HTERT RPE-1 (cell line): ENCODE results near the gene CRABP2.

Source experiments
- in situ Hi-C: fragments of 300-500 bp; cut with MboI; formaldehyde crosslinking; loops from 4 replicates; pipeline ENCODE4 v1.14.3; 2020; ENCODE audit warnings: low sequenced_read_pairs

Gene CRABP2

DNA sequence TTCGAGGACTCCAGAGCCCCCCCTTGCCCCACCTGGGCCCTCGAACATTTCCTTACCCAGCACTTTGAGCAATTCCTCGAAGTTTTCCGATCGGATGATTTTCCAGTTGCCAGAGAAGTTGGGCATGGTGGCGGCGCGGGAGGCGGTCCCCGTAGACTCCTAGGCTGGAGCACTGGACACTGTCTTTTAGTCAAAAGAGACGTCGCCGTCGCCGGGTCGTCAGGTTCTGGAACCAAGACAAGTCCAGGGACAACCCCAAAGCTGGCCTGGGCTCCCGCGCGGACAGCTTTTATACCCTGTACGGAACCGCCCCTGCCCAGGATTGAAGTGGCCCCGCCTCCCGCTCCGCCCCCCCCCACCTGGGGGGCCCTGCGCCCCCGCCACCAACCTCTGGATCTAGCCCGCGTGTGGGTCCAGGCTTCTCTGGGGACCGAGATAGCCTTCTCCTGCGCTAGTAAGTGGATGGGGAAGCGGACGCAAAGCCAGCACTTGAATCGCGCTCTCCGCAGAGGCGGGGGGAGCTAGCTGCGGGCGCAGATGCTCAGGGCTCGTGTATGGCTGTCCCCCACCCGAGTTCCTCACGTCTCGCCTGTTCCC lies at the start of gene CRABP2:
Gene CRABP2, minus strand, starts transcription at position 263 of the 597 bp plus-strand sequence. Its CDS starts 137 bp downstream, at position 126.
- in situ Hi-C loops: no loop called here

DNA sequence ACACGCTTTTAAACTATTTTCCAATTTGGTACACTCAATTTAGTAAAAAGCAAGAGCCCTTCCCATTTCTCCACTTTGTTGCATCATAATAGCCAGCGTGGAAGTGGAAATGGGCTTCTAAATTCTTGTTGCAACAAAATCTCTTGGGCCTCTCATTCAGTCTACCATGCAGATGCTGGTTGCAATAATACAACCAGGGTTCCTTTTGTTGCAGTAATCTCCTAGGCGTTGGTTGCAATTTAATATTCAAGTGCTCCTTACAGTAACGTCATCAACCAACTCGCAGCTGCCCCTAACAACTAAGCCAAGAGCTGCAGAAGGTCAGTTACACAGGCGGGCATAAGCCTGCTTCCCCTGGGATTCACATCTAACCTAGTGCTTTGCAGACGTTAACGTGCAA lies 48.8 kb upstream of the CRABP2 start:
- in situ Hi-C loops: no loop called here

DNA sequence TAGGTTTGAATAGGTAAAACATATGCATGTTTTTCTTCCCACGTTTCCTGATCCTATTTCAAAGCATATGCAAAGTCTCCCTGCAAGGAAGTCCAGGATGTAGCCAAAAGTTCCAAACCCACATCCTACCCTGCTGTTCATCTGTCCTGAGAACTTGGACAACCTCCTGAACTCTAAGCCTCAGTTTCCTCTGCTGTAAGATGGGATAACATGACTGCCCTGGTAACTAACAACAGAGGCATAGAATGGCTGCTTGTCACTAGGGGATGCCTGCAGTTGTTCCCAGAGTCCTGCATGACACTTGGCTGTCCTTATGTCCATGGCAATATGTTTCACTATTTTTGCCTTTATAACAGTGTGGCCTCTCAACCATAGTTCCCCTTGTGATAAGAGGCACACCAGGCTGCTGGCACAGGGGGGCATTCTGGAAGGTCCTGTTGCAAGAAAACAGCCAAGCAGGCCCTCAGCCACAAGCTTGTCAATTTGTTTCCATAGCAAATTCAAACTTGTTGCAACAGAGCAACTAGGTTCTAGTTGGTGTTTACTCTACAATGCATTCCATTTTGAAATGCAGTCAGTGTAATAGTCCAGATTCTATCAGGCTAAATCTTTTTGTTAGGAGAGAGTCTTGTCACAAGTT lies 47.6 kb upstream of the CRABP2 start:
- in situ Hi-C loops: no loop called here

DNA sequence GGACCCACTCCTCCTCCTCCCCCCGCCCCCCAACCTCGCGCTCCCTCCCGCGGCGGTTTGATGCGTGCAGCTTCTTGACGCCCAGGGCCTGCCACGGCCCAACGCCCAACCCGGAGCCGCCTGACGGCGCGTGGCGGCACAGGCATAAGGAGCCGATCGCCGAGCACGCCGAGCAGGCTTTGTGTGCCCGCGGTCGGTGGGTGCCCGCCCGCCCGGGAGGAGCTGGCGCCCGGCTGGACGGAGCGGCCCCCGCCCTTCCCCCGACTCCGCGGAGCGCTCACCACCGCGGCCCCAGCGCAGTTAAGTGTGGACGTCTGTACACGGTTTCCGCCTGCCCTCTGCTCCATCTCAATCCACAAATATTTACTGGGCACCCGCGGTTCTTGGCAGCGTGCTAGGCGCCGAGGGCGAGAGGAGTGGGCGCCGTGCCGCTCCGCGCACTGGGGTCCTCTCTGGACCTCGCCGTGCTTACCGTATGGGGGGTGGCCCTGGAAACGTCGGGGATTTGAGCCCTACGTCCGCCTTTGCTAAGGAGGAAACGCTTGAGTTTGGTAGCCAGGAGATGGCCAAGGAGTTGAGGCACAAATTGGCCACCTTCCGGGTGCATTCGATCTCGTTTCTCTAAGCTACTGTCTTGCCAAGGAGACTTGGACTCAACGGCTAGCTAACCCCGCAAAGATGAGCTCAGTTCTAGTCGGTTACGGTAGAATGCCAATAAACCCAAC lies 46.5 kb upstream of the CRABP2 start:
- in situ Hi-C loops: no loop called here

DNA sequence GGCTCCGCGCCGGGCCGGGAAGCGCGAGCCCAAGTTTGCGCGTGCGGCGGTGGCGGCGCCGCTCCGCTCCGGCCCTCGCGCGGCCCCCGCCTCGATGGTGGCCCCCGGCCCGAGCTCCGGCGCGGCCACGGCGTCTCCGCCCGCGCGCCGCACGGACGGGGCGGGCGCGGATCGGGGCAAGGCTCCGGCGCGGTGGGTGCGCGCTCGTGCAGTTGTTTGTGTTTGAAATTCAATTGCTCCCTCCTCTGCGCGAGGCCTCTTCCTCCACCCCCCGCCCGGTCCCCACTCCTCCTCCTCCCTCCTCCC lies 46.0 kb upstream of the CRABP2 start, which contains the start of gene HDGF:
Gene HDGF, minus strand, starts transcription at position 225 of the 306 bp plus-strand sequence. CDS start 246 bp downstream, outside the sequence.
- in situ Hi-C loops: no loop called here

DNA sequence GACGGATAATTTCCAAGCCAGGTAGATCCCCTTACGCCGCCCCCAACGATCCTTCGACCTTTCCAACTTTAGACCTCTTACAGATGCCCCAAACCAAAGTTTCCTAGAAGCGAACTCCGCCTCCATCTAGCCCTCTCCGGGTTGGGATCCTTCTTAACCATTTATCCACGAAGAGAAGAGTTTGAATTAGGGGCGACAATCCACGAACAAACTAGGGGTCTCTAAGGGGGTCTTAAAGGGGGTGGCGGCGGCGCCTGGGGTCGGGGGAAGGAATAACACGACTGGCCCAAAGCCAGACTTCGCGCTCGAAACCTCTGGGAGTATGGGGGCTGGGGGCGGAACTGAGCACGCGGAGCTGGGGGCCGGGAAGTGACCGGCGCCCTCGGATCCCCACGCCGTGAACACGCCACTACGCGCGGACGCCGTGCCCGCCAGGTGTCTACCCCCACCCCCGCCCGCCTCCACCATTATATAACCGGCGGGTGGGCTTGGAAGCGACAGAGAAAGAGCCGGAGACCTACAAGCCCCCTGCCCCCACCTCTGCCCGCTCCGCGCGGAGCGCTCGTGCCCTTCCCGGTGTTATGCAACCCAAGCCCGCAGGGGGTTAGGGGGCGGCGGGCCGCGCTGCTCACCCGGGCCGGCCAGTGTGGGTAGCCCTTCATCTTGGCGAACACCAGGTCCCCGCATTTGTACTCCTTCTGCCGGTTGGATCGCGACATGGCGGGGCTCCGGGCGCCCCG lies 45.5 kb upstream of the CRABP2 start:
- in situ Hi-C loops: no loop called here

DNA sequence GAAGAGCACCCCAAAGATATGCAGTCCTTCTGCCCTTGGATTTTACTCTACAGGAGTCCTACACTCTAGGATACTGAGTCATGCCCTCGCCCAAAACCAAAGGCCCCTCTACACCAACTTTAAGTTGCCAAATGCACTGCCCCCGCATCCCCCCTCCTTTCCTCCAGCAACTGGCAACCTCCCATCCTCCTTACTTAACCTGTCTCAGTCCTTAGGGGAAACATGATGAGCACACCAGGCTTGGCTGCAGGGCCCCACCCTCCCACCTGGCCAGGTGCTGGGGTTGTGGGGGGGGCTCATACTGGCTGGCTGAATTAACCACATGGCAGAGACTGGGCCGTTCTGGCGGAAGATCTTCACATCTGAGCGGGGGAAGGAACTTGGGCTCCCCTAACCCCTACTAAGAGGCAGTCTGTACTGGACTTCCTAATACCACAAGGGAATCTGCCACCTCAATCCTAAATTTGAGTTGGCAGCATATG lies 44.8 kb upstream of the CRABP2 start:
- in situ Hi-C loops: no loop called here

DNA sequence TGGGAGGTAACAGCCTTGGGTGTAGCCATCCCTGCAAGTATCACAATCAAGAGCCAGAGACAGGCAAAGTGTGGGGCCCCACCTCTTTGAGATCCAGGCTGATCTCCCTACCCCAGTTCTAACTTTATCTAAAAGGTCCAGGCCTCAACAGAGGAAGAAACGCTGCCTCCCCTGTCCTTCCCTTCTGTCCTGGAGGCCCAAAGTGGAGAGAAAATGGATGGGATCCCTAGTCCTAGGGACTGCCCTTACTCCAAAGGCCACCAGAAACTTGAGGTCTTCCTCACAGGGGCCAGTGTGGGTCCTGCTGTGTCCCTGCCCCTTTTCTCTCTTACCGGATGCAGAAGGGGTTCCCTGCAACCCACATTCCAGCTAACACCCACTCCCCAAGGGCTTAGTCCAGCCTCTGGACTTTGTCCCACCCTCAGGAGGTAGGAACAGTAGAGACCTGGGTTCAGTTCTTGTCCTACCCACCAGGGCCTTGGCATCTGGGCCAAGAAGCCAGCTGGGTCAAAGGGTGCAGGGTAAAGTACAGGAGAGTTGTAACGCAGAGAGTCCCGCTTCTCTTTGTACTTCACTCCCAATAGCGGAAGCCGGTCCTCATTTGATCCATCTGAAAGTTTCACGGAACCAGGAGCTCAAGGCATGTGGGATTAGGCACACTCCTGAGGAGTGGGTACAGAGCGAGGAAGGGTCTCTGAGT lies 44.2 kb upstream of the CRABP2 start:
- in situ Hi-C loops: no loop called here

DNA sequence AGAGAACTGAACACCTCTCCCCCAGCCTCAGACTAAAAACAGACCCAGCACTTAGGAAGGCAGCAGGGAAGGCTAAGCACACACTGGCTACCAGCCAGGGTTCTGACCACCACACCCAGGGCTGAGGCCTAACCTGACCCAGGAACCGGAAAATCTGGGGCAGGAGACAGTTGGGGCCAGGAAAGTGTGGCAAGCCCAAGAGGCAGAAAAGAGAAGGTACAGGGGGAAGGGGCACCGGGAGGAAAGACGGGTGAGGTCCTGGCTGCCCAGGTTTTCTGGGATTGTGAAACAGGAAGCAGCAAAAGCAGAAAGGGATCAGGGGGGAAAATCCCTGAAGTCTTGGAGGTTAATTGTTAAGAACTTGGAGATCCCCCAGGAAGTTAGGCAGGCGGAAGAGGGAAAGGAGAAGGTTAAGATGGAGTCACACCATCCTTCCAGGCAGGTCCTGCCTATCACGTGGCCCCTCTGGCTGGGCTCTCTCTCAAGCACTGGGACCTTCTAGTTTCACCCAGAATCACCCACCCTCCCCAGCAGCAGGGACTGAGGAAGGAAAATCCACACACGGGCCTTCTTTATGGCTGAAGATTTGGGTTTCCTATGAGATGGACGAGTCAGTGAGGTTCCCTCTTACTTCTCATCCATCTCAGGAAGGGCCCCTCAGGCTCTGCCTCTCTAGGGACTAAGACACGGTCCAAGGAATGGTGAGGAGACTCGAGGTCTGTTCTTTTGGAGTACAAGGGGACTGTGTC lies 43.5 kb upstream of the CRABP2 start:
- in situ Hi-C loops: no loop called here

DNA sequence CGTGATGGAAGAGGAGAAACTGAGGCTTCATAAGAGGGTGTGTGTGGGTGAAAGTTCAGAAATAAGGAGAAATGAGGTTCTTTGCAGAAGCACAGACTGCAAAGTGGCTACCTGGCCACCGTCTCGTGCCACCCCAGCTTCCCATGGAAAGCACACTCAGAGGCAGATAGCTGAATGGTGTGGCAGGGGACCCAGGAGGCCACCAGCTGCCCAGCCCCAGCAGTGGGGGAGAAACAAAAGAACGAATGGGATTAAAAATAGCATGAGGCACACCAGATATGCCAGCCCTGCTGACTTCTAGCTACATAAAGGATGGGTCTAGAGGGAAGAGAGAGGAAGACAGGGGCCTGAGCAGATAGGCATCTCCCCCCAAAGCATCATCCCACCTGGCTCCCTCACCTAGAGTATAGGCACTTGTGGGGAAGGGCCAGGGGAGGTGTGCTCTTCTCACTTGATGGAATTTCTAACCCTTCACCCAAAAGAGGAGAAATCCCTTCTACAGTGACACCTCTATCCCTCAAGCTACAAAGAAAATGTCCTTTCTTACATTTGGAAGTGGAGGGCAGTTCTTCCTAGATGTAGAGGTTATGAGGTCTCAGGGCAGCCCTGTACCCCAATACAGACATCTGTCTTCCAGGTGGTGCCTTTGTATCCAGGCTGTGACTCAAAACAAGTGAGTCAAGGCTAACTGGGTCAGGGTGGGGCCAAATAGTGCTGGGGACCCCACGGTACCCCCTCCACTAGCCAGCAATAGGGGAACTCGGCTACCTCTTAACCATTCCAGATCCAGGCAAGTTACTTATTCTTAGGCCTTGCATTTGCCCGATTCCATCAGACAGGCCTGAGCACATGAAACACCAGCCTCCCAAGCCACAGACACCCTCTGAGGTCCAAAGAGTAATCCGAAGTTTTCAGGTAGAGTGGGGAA lies 42.6 kb upstream of the CRABP2 start:
- in situ Hi-C loops: no loop called here

DNA sequence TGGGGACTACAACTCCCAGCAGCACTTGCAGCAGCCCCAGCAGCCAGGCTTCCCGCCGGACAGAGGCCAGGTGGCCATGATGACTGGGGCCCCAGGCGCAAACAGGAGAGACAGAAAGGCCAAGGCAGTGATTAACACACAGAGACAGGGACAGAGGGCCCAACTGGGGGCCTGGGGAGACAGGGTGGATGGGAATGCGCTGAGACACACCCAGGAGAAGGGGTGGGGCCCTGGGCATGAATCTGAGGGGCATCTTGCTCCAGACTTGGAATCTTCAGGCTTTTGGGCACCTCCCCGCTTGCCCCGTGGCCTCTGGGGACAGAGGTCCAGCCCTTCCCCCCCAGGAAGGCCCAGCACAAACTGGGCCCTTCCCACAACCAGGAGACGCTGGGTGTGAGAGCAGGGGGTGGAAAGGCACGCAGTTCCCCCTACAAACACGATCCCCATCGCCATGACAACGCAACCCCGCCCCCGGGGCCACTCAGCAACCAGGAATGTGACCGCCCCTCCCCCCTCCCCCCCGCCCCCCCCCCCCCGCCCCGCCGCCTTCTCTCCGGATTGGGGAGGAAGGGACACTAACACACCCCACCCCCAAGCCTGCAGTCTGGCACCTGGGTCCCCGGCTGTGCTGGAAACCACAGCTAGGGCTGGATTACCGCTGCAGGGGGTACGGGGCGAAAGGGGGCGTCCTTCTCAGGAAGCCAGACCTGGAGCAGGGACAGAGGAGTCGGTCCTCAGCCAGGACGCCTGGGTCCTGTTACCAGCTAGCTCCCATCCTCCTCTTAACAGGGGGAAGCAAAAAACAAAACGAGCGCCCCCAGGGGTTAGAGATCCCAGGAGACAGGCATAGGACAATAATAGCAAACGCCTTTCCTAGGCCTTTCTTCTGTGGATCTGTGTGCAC lies 41.6 kb upstream of the CRABP2 start:
- in situ Hi-C loops: no loop called here

DNA sequence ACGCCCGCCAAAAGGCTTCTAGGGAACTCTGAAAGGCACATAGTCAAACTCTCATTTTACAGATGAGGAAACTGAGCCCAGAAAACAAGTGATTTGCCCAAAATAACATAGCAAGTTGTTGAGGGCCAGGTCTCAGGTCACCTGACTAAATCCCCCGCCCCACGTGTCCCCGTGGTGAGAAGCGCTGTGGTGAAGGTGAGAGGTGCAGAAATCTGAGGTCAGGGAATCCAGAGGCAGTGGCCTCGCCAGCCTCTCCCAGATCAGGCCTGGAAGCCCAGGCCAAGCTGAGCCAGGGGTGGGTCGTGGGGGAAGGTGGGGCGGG lies 41.0 kb upstream of the CRABP2 start:
- in situ Hi-C loops: no loop called here

DNA sequence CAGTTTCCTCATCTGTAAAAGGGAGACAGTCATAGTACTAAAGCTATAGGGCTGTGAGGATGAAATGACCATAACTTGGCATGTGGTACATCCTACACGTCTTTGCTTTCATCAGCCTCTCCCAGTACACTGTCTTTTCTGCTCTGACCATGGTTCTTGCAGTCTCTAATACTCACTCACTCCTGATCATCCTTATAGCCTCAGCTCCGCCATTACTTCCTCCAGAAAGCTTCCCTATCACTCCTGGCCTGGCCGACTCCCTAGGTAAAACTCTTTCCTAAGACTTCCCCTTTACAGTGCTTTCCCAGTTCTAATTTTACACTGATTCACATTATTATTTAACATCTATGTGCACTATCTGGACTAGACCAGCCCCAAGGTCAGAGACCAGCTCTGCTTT lies 40.5 kb upstream of the CRABP2 start:
- in situ Hi-C loops: no loop called here

DNA sequence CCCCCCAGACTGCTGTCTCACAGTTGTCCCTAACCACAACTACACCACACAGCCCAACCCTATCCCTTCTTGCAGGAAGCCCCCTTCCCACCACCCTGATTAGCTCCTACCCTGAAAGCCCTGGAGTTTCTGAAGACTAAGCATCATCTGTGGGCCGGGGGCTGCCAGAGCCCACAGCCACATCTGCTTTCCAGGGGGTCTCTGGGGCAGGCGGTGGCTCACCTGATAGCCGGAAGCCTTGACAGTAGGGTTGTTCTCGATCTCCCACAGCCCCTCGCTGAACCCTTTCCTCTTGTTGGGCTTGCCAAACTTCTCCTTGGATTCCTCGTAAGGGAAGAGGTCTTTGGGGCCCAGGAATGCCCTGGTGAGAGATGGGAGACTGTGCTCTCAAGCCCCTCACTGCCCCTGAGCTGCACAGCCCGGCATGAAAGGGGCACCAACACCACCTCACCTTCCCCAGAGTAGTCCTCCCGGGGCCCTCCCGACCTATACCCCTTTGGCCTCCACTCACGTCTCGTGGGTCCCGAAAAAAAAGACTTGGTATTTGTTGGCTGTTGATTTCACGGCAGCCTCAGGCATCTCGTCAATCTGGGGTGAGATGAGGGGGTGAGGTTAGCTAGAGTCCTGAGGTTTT lies 39.5 kb upstream of the CRABP2 start:
- in situ Hi-C loops: no loop called here

DNA sequence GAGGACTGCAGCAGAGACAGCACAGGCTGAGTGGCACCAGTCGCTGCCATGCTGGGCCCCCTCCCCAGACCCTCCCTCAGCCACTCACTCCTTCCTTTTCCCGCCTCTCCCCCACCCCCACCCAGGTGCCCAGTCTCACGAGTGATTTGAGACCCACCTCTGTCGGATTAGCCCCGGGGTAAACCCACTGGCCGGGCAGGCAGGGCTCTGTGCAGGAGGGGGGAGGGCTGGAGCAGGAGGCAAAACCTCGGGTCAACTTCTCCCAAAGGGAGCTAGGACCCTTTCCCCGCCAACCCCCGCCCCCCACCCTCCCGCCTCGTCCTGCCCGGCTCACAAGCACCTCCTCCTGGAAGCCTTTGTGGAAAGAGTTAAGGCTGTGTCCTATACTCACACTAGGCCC lies 39.0 kb upstream of the CRABP2 start:
- in situ Hi-C loops: no loop called here

DNA sequence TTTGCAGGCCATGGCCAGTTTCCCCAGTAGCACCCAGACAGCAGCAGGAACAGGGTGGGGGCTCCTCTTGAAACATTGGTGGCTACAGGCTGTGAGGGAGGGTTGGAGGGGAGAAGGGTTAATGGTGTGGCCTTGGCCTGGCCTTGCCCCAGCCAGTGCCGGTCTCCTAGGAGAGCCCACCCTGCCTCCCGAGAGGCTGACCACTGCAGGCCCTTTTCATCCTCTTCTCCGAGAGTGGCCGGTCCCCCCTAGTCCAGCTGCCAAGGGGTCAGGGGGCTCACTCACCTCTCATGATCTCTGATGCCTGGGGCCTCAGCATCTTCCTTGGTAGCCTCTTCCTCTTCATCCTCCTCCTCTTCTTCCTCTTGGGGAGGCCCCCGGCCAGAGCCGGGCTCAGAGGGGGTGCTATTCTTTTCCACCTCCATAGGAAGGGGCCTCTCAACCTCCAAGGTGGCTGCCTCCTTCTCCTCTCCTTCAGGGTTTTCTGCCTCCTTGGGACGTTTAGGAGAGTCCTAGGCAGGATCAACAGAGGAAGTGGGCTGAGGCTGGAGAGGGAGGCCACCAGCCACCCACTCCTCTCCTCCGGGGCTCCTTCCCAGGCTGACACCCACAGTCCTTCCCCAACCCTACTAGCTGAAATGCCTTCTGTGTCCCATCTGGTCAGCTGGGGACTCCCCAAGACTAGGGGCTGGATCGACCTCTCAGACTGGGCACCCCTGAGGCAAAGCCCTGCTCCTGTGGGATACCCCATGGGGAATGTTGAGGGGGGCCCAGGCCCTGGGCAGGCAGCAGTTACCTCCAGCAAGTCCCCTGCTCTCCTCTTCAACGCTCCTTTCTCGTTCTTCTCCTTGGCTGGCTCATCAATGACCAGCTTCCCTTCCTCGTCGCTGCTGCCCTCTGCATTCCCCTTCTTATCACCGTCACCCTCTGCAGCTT lies 38.3 kb upstream of the CRABP2 start:
- in situ Hi-C loops: no loop called here

DNA sequence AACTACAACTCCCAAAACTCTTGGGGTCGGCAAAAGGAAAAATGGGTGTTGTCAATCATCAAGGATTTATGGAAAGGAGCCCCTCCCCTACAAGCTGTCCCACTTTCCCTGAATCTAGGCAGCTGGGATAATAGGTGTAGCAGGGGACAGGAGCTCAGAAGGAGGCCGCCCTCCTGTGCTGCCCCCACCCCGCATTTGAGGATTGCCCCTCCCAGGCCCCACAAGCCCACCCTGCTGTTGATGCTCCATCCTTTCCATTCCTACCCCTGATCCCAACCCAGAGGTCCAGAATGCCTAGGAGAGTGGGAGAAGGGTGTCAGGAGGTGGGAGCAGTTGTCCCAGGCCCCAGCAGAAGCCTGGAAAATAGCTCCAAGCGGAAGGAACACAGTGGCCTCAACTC lies 37.4 kb upstream of the CRABP2 start:
- in situ Hi-C loops: no loop called here
